Kidney (tissue), 14 donors: Measurements from ENCODE around the gene FAM120A. TPM values are rescaled to one million over a fixed set of nuclear protein-coding genes. Genes with fewer than 3 reads are reported as not detected.
A peak's percentile ranks its signal among the peaks of the same experiment; 100 is the strongest.

Experiments used
- DNase-seq, 5 donors: peaks; one replicate each; pipeline ENCODE4 v3.0.0-alpha.2; 2013 to 2020
- FAIRE-seq: peaks from 2 replicates; lab custom pipeline; 2012; peaks lifted over from hg19 to GRCh38; lab: Jason Lieb, UNC
- H3K27ac ChIP-seq, 2 donors: one replicate each; pipeline ENCODE4 v1.7.0; 2013; ENCODE audit warnings: low read depth in 2 of 2, low read length in 2 of 2, inconsistent platforms in 1 of 2
- H3K27me3 ChIP-seq: one replicate; pipeline ENCODE4 v1.7.1; 2013; ENCODE audit warnings: low read length, inconsistent platforms; ENCODE audit not compliant: control insufficient read depth, insufficient read depth
- H3K36me3 ChIP-seq, 3 donors: one replicate each; pipeline versions ENCODE4 v1.7.0 to v1.7.1; 2013; ENCODE audit warnings: low read length in 3 of 3, control low read depth in 1 of 3, inconsistent platforms in 1 of 3; ENCODE audit not compliant: insufficient read depth in 3 of 3, control insufficient read depth in 2 of 3
- H3K4me1 ChIP-seq, 3 donors: one replicate each; pipeline versions ENCODE4 v1.7.0 to v1.7.1; 2013; ENCODE audit warnings: low read length in 3 of 3, inconsistent platforms in 1 of 3, low read depth in 1 of 3; ENCODE audit not compliant: control insufficient read depth in 2 of 3, insufficient read depth in 2 of 3
- H3K4me3 ChIP-seq, 3 donors: one replicate each; pipeline versions ENCODE4 v1.7.0 to v1.8.1; 2013; ENCODE audit warnings: low read length in 3 of 3, control low read depth in 1 of 3, inconsistent platforms in 1 of 3
- H3K9ac ChIP-seq, 3 donors: one replicate each; pipeline versions ENCODE4 v1.7.0 to v1.7.1; 2013; ENCODE audit warnings: low read length in 3 of 3, control low read depth in 1 of 3, inconsistent platforms in 1 of 3
- H3K9me3 ChIP-seq, 3 donors: one replicate each; pipeline versions ENCODE4 v1.7.0 to v1.7.1; 2013; ENCODE audit warnings: low read length in 3 of 3, control low read depth in 1 of 3, inconsistent platforms in 1 of 3; ENCODE audit not compliant: control insufficient read depth in 2 of 3, insufficient read depth in 1 of 3
- CTCF ChIP-seq: IDR thresholded peaks from 3 replicates; pipeline ENCODE4 v1.5.1; 2012; ENCODE audit warnings: mild to moderate bottlenecking, moderate library complexity, borderline replicate concordance; ENCODE audit not compliant: insufficient read depth; ENCODE audit errors: extremely low read depth
- intact Hi-C: fragments of 100-400 bp; cut with DNase I; formaldehyde crosslinking; loops from one replicate; pipeline ENCODE4 v1.11.1; 2022
- polyA plus RNA-seq: library from polyadenylated mRNA; stranded (reverse); fragments of 350-450 nt; fragmentation: Illumina TruSeq; extraction: RNeasy Lipid Tissue Mini Kit (QIAGEN cat#74804); gene quantifications from one replicate; pipeline ENCODE4 v1.2.3, GENCODE V29; 2014; ENCODE audit warnings: low read depth, low replicate concordance; ENCODE audit not compliant: insufficient read depth
- total RNA-seq: library from RNA; stranded (reverse); fragmentation: NEBNext Ultra II Directional; extraction: Animal tissue kit (Norgen Biotek cat#: 25700); gene quantifications from one replicate; pipeline ENCODE4 v1.2.1, GENCODE V29; 2021
- donor health status: control.
- donor health status: control.
- donor health status: control.
- donor health status: control.
- donor health status: control.
- donor health status: DM: yes; HTN: yes; CAD: no.
- donor health status: Normal renal cell carcinoma (clear cell type).

The FAM120A gene
- total and polyA plus RNA-seq, 2 donors from 2014 or later: 43.7 to 127 TPM

- DNase-seq: no peak
- Histone ChIP-seq H3K9me3 (no peaks in the 10 kb centered on the region), H3K4me3 (peak overlapping the region in 2 of 3 donors; percentile 45 to 78), H3K27ac (peak overlapping the region; percentile 5 to 71), H3K9ac (peak overlapping the region in 2 of 3 donors; percentile 38 to 49), H3K4me1 (peaks cover 0 to 6% (median 5%) of the 10 kb centered on the region in 3 donors), H3K36me3 (peaks cover 0 to 44% (median 20%) of the 10 kb centered on the region in 3 donors), H3K27me3 (no peaks in the 10 kb centered on the region)
- intact Hi-C loops: no loop called here
- FAIRE-seq: no peak
- TF ChIP-seq CTCF: no peak
Observed at GRCh38 chr9:93500571-93501298, 49.2 kb downstream of the FAM120A start.

DNA sequence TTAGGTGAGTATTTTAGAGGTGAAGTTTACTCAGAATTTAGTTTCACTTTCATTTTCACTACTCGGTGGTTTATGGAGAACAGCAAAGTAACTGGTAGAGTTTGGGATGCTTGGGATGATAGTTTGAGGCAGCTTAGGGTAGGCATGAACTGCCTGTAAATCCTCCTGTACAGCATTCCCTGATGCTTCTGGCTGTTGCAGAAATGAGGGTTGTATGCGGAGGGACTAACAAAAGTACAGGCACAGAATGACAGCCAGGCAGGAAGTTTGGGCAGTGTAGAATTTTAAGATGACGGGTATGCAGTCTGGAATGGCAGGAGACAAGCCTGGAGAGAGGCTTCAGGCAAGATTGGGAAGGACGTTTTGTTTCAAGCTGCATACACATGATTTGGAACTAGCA, 49.9 kb downstream of the FAM120A start:
- TF ChIP-seq CTCF: no peak
- H3K9ac ChIP-seq: peak overlapping the region in 2 of 3 donors; percentile 49 to 50
- peak overlapping the region in 1 of 2 donors; percentile 52 for H3K27ac ChIP-seq
- no peak for FAIRE-seq
- H3K27me3 ChIP-seq: no peaks in the 10 kb centered on the region
- peaks cover 0 to 44% (median 20%) of the 10 kb centered on the region in 3 donors for H3K36me3 ChIP-seq
- intact Hi-C loops: no loop called here
- peaks cover 0 to 6% (median 5%) of the 10 kb centered on the region in 3 donors for H3K4me1 ChIP-seq
- DNase-seq: no peak
- peak overlapping the region in 2 of 3 donors; percentile 45 to 78 for H3K4me3 ChIP-seq
- H3K9me3 ChIP-seq: no peaks in the 10 kb centered on the region

GRCh38 chr9:93503381-93503780, 51.9 kb downstream of the FAM120A start:
- Histone ChIP-seq H3K4me1 (peaks cover 0 to 6% (median 5%) of the 10 kb centered on the region in 3 donors), H3K9ac (no peak overlapping the region), H3K36me3 (peaks cover 0 to 27% (median 15%) of the 10 kb centered on the region in 3 donors), H3K9me3 (no peaks in the 10 kb centered on the region), H3K27me3 (no peaks in the 10 kb centered on the region), H3K27ac (no peak overlapping the region), H3K4me3 (no peak overlapping the region)
- no peak for DNase-seq
- no peak for TF ChIP-seq CTCF
- no peak for FAIRE-seq
- intact Hi-C loops: no loop called here
